ENCODE measurements around the gene TOM1L2.

DNA sequence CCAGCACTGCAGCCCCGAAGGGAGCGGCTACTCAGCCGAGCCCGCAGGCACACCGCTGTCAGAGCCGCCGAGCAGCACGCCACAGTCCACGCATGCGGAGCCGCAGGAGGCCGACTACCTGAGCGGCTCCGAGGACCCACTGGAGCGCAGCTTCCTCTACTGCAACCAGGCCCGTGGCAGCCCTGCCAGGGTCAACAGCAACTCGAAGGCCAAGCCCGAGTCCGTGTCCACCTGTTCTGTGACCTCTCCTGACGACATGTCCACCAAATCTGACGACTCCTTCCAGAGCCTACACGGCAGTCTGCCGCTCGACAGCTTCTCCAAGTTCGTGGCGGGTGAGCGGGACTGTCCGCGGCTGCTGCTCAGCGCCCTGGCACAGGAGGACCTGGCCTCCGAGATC lies 177.8 kb downstream of the TOM1L2 start:
- TF ChIP-seq CTCF (conservative IDR thresholded peaks at IDR 0.05 in 1 of 2, IDR thresholded peaks at IDR 0.05 in 1 of 2; ENCODE audit: low read depth in 1 of 2, low read length in 2 of 2) (no peak), EZH2 (IDR thresholded peaks at IDR 0.05; ENCODE audit: low read length, missing control alignments) (no peak)

Measured in fibroblast of lung (primary cell).